Measurements from ENCODE around the gene HCAR1. TPM values are rescaled to one million over a fixed set of nuclear protein-coding genes. Genes with fewer than 3 reads are reported as not detected.

The HCAR1 gene
- total RNA-seq, 1 donor from 2014 or later: not detected

Other genes starting within 250 kb of the HCAR1 start
- 9.9 TPM for gene ZCCHC8, start 229.9 kb downstream of the HCAR1 start, total RNA-seq
- 25.2 TPM for gene RSRC2, start 203.9 kb downstream of the HCAR1 start, total RNA-seq
- 2.4 TPM for gene KNTC1, start 203.6 kb downstream of the HCAR1 start, total RNA-seq
- not detected for gene HCAR2, start 27.5 kb downstream of the HCAR1 start, total RNA-seq
- gene HCAR3, start 14.0 kb downstream of the HCAR1 start, total RNA-seq: not detected
- gene DENR, start 22.0 kb upstream of the HCAR1 start, total RNA-seq: 12.7 TPM
- gene CCDC62, start 43.7 kb upstream of the HCAR1 start, total RNA-seq: 0.23 TPM
- gene HIP1R, start 104.6 kb upstream of the HCAR1 start, total RNA-seq: 35.2 TPM
- 6.6 TPM for gene VPS37B, start 165.3 kb upstream of the HCAR1 start, total RNA-seq
- gene ABCB9, start 235.6 kb upstream of the HCAR1 start, total RNA-seq: 1.2 TPM
- gene OGFOD2, start 244.4 kb upstream of the HCAR1 start, total RNA-seq: 26.1 TPM
- gene ARL6IP4, start 249.8 kb upstream of the HCAR1 start, total RNA-seq: 122 TPM

All from left lobe of liver (tissue), 1 donor.